22Rv1 (cell line): ENCODE data around the gene ABCC4.

ENCODE experiments used
- ZFX ChIP-seq: fragments of 450-650 bp; IDR thresholded peaks from 2 replicates; pipeline ENCODE4 v1.6.1; 2017; ENCODE audit warnings: antibody characterized with exemption, borderline replicate concordance
- TF ChIP-seq, protein P1 (sequence below): fragments of 450-650 bp; IDR thresholded peaks from 2 replicates; pipeline ENCODE4 v1.5.1; 2017; ENCODE audit warnings: mild to moderate bottlenecking

- TF ChIP-seq, protein P1, sequence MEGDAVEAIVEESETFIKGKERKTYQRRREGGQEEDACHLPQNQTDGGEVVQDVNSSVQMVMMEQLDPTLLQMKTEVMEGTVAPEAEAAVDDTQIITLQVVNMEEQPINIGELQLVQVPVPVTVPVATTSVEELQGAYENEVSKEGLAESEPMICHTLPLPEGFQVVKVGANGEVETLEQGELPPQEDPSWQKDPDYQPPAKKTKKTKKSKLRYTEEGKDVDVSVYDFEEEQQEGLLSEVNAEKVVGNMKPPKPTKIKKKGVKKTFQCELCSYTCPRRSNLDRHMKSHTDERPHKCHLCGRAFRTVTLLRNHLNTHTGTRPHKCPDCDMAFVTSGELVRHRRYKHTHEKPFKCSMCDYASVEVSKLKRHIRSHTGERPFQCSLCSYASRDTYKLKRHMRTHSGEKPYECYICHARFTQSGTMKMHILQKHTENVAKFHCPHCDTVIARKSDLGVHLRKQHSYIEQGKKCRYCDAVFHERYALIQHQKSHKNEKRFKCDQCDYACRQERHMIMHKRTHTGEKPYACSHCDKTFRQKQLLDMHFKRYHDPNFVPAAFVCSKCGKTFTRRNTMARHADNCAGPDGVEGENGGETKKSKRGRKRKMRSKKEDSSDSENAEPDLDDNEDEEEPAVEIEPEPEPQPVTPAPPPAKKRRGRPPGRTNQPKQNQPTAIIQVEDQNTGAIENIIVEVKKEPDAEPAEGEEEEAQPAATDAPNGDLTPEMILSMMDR = no peak
- no peak for TF ChIP-seq ZFX
These were observed 184.2 kb downstream of the ABCC4 start for GRCh38 chr13:95117092-95117491.
